ENCODE results near the gene BEST1.
"Not testable (repeated sequence)": the region's sequence is repeated elsewhere in the genome, so short reads cannot be mapped to it uniquely, and the experiment has no call there.

BEST1 gene

GRCh38 chr11:61980783-61981541 lies 30.8 kb downstream of the BEST1 start:
- no peak for DNase-seq

- no peak for DNase-seq
Observed at GRCh38 chr11:61983419-61983818, 33.3 kb downstream of the BEST1 start.

GRCh38 chr11:61985869-61986268 lies 35.7 kb downstream of the BEST1 start:
- no peak for DNase-seq

GRCh38 chr11:61994981-61995380 lies 44.8 kb downstream of the BEST1 start:
- no peak for DNase-seq

- no peak for DNase-seq
Observed at GRCh38 chr11:61996933-61997332, 46.8 kb downstream of the BEST1 start.

- no peak for DNase-seq
Observed at GRCh38 chr11:61999141-61999975, 49.2 kb downstream of the BEST1 start.

GRCh38 chr11:62000539-62001446 lies 50.6 kb downstream of the BEST1 start:
- DNase-seq, result no peak

GRCh38 chr11:62001450-62002191 lies 51.5 kb downstream of the BEST1 start:
- no peak for DNase-seq

- not testable (repeated sequence) for DNase-seq
Observed at GRCh38 chr11:62002283-62002682, 52.1 kb downstream of the BEST1 start.

- no peak for DNase-seq
Observed at GRCh38 chr11:62004473-62004872, 54.3 kb downstream of the BEST1 start.

GRCh38 chr11:62008193-62008592 lies 58.0 kb downstream of the BEST1 start:
- DNase-seq, result no peak

GRCh38 chr11:62010935-62011528 lies 60.9 kb downstream of the BEST1 start:
- no peak for DNase-seq

- DNase-seq, result no peak
Observed at GRCh38 chr11:62011881-62012280, 61.7 kb downstream of the BEST1 start.

- no peak for DNase-seq
Observed at GRCh38 chr11:62012451-62012831, 62.3 kb downstream of the BEST1 start.

GRCh38 chr11:62012832-62013461 lies 62.8 kb downstream of the BEST1 start:
- no peak for DNase-seq

Measured in activated CD4-positive, alpha-beta T cell treated with anti-CD3 and anti-CD28 coated beads for 48 hours (primary cell).